HG03159 (cell line): ENCODE measurements around the gene NME9.
"Not testable (repeated sequence)": the region's sequence is repeated elsewhere in the genome, so short reads cannot be mapped to it uniquely, and the experiment has no call there.

Source experiments
- ATAC-seq: cut with Tn5 transposase; IDR thresholded peaks from one replicate; pipeline ENCODE4 v1.9.1; 2021; ENCODE audit warnings: mild to moderate bottlenecking, moderate library complexity; ENCODE audit not compliant: unreplicated experiment

NME9 gene, protein sequence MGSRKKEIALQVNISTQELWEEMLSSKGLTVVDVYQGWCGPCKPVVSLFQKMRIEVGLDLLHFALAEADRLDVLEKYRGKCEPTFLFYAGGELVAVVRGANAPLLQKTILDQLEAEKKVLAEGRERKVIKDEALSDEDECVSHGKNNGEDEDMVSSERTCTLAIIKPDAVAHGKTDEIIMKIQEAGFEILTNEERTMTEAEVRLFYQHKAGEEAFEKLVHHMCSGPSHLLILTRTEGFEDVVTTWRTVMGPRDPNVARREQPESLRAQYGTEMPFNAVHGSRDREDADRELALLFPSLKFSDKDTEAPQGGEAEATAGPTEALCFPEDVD

GRCh38 chr3:138329127-138329983 is at the start of gene NME9:
Gene NME9, minus strand, starts transcription at chr3:138329851. Its CDS starts 516 bp downstream, at chr3:138329335.
- ATAC-seq = peak; percentile 81

- ATAC-seq = no peak
These were observed 49.3 kb upstream of the NME9 start for GRCh38 chr3:138378990-138379389.

- no peak for ATAC-seq
These were observed 48.7 kb upstream of the NME9 start for GRCh38 chr3:138378331-138378730.

- no peak for ATAC-seq
These were observed 48.2 kb upstream of the NME9 start for GRCh38 chr3:138377804-138378203.

DNA sequence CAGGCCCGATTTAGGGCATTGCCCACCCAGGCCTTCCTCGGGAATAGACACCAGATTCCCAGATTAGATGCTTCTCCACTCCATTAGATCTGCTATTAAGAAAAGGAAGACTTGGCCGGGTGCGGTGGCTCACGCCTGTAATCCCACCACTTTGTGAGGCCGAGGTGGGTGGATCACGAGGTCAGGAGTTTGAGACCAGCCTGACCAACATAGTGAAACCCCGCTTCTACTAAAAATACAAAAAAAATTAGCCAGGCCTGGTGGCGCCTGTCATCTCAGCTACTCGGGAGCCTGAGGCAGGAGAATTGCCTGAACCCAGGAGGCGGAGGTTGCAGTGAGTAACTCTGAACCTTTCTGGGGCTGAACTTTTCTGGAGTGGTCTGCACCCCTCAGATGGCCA is 47.6 kb upstream of the NME9 start:
- not testable (repeated sequence) for ATAC-seq

DNA sequence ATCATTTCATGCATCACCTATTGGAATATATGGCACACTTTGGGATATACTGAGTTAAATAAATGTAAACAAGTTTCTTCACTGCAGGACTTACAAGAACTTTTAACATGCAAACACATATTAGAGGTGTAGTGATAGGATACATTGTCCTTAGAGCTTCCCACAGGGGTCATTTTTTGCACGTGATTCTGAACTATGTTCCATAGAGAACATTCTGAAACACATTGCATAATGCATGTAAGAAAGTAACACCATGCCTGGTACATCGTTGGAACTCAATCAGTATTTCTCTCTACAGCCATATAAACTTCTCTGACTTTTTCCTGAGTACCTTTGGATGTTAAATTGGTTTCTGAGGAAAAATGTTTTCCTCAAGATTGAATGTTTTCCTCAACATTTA is 47.0 kb upstream of the NME9 start:
- ATAC-seq = no peak

DNA sequence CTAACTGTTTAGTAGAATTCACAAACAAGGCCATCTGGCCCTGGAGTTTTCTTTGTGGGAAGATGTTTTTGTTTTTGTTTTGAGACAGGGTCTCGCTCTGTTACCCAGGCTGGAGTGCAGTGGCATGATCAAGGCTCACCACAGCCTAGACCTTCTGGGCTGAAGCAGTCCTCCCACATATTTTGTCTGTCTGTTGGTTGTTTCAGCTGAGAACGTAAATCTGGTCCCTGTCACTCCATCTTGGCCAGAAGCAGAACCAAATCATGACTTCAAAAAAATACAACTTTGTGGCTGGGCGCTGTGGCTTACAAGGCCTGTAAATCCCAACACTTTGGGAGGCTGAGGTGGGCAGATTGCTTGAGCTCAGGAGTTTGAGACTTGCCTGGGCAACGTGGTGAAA is 45.8 kb upstream of the NME9 start:
- no peak for ATAC-seq

DNA sequence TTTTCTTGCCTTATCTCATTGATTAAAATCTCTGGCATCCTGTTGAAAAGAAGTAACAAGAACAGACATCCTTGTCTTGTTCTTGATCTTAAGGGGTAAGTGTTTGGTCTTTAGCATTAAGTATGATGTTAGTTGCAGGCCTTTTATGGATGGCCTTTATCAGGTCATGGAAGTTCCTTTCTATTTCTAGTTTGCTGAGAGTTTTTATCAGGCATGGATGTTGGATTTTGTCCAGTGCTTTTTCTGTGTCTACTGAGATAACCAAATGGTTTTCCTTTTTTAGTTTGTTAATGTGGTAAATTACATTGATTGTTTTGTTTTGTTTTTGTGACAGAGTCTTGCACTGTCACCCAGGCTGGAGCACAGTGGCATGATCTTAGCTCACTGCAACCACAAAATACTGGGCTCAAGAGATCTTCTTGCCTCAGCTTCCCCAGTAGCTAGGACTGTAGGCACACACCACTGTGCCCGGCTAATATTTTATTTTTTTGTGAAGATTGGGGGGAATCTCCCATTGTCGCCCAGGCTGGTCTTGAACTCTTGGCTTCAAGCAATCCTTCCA is 45.0 kb upstream of the NME9 start:
- ATAC-seq = no peak

DNA sequence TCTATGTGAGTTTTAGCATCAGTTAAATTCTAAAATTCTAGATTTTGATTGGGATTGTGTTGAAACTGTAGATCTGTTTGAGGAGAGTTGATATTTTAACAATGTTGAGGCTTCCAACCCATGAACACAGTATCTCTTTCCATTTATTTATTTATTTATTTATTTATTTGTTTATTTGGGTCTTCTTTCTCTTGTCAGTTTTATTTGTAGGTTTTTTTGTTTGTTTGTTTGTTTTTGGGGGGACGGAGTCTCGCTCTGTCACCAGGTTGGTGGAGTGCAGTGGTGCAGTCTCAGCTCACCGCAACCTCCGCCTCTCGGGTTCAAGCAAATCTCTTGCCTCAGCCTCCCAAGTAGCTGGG is 44.1 kb upstream of the NME9 start:
- ATAC-seq = no peak

GRCh38 chr3:138373087-138373735 is 43.6 kb upstream of the NME9 start:
- no peak for ATAC-seq

DNA sequence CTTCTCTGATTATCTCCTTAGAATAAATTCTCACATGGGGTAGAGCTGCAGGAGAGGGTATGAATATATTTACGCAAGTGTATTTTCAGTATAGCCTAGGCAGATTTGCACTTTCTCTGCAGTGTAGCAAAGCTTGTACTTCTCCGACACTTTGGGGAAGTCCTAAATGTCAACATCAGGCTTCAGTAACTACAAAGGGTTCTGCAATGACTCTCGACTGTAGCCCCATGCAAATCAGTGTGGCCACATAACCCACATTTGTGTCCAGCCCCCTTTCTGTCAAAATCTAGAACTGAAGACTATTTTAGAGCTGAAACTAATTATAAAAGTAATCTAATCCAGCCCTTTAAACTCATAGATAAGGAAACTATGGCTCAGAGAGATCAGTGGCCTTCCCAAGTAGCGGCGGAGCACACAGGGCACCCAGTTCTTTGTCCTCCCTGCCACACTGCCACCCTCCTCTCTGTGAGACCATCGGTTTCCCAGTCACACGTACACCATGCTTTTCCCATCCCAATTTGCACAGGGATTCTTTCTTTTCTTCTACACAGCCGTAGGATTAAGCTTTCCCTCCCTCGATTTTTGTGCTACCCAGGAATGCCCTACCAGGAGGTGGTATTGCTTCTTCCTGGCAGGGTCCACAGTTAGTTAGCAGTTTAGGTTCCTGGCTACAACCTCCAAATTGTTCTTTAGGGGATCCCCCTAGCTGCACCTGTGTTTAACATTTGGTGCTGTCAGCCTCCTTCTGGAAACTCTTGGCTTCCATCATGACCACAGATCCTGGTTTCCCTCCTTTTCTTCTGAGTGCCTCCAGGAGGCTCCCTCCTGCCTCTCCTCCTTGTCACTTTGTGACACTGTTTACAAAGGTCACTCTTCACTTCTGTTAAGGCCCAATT is 41.7 kb upstream of the NME9 start:
- peak; percentile 99 for ATAC-seq

DNA sequence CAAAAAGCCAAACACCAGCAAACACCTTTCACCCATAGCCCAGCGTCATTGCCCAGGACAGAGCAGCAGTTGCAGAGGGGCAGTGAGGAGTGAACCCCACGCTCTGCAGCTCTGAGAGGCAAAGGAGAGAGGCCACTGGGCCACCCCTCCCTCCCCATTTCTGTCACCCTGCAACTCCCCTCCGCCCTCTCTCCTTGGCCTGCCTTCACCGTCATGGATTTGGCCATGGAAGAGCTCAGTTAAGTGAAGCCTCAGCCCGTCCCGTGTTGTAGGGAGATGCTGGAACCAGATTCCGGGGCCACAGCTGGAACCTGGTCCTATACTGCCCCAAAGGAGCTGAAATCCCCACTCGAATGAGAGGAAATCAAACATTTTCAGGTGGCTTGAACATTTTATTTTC is 40.7 kb upstream of the NME9 start:
- ATAC-seq = no peak

DNA sequence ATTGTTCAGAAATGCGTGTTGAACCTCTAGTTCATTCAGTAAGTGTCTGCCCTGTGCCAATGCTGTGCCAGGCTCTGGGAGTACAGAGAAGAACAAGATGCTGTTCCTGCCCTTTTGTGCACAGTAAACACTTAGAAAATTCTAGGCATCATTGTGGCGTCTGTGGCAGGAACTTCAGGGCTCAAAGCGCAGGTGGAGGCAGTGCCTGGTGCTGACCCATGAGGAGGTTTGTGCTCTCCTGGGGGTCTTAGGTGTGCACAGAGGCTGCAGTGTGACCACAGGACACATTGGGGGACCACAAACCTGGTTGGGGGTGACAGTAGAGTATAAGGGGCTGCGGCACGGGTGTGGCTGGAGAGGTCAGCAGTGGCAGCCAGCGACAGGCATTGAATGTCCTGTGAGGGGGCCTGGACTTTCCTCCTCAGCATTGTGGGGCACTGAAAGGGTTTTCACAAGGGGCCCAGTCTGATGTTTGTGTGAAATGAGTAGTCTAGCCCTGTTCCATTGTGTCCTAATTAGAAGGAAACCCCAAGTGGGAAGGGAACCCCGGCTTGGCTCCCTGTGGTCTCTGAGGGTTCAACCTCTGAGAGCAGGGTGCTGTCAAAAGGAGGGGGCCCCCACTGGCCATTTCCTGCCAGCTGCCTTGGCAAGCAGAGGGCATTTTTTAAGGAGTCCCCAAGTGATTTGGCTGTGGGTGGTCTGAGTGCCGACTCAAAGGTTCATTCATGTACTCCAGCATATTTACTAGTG is 39.7 kb upstream of the NME9 start:
- ATAC-seq = no peak

DNA sequence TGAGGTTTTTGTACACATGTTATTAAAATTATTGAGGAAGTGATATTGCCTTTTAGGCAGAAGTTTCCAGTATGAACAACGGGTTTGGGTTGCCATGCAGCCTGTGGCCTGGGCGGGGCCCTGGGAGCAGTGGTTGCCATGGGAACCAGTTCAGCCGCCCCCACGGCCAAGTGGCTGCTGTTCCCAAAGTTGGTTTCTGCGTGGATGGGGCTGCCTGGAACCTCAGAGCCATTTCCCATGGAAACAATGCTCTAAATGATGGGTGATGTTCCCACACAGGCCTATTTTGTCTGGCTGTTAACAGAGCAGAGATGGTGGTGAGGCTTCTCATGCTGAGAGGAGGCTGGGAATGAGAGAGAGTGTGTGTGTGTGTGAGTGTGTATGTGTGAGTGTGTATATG is 38.3 kb upstream of the NME9 start:
- no peak for ATAC-seq

DNA sequence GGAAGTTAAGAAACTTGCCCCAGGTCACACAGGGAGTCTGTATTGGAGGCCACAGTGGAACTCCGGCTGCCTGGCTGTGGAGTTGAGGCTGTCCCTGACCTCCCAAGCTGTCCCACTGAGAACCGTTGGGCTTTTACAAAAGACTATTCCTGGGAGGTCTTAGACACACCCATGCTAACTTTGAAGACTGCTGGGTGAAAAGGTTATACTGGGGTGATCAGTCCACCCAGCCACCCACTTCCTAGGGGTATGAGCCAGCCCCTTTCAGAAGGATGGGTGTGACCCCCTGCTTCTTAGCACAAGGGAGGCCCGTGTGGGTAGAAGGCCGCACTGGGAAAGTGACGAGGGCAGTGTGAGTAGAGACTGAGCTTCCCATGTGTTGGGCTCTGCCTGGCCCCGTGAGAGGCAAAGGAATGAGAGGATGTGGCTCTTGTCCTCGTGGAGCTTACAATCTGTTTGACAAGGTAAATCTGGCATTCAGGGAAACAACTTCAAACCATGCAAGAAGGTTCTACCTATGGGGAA is 37.7 kb upstream of the NME9 start:
- ATAC-seq = no peak

- ATAC-seq = no peak
These were observed 36.5 kb upstream of the NME9 start for GRCh38 chr3:138366006-138366759.

DNA sequence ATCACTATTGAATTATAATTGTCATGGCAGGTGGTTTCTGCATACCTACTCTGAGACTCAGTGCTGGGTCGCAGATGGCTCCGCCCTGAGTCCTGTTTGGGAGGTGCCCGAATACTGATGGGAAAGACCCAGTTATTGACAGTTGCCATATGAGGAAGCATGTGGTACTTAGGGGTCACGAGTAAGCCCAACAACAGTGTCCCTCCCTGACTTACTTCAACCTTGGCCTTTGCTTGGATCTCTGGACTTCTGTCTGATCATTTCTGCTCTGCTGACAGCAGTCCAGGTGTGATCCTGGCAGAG is 35.6 kb upstream of the NME9 start:
- ATAC-seq = no peak

DNA sequence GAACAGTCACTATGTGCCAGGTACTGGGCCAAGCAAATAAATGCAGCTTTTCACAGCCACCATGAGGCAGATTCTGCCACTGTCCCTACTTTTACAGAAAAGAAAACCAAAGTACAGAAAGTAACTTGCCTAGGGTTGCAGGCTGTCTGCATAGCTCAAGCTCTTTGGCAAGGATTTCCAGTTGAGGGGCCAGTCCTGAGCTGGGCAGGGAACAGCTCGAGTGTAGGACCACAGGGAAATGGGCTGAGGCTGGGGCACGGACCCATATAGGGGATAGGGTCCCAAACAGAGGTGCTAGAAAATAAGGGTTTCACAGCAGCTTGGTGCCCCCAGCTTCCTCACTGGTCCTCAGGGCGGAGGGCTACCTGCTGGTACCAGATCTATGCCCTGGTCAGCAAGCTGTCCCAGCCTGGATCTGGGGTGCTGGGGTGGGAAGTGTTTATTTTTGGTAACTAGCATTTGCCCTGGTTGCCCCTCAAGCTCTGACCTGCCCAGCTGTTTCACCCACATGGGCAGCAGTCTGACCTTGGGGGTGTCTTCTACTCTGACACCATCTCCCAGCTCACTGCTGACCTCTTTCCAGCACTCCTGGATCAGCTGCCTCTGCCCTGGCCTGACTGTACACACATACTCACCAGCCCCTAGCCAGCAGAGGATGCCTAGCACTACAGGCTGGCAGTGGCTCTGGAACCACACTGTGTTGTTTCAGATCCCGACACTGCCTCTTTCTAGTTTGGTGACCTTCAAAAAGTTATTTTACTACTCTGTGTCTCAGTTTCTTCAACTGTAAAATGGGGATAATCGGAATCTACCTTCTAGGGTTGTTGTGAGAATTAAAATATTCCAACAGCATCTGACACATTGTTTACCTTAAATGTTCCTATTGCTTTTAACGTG is 35.0 kb upstream of the NME9 start:
- ATAC-seq = no peak
